Ascending aorta (tissue), 2 donors: Measurements from ENCODE around the gene TECPR2. TPM values are rescaled to one million over a fixed set of nuclear protein-coding genes. Genes with fewer than 3 reads are reported as not detected.
"Not testable (repeated sequence)": the region's sequence is repeated elsewhere in the genome, so short reads cannot be mapped to it uniquely, and the experiment has no call there.

Experiments
- DNase-seq, 2 donors: peaks; one replicate each; pipeline ENCODE4 v3.0.0-alpha.2; 2019; ENCODE audit warnings: low spot score in 2 of 2
- H3K27ac ChIP-seq, 2 donors: fragments of 200-600 bp; sonication (generic); one replicate each; pipeline ENCODE4 v1.5.1; 2016 to 2017; ENCODE audit warnings: mild to moderate bottlenecking in 1 of 2
- H3K27me3 ChIP-seq: fragments of 200-600 bp; sonication (generic); one replicate; pipeline ENCODE4 v1.5.1; 2017
- H3K36me3 ChIP-seq, 2 donors: fragments of 200-600 bp; sonication (generic); one replicate each; pipeline ENCODE4 v1.5.1; 2016
- H3K4me1 ChIP-seq, 2 donors: fragments of 200-600 bp; sonication (generic); one replicate each; pipeline ENCODE4 v1.5.1; 2016 to 2017; ENCODE audit warnings: mild to moderate bottlenecking in 1 of 2
- H3K4me3 ChIP-seq, 2 donors: fragments of 200-600 bp; sonication (generic); one replicate each; pipeline ENCODE4 v1.5.1; 2016 to 2017; ENCODE audit warnings: mild to moderate bottlenecking in 1 of 2
- H3K9me3 ChIP-seq, 2 donors: fragments of 200-600 bp; sonication (generic); one replicate each; pipeline ENCODE4 v1.5.1; 2016
- CTCF ChIP-seq, 3 experiments: fragments of 200-600 bp in 2 of 3; fragments of 450-650 bp in 1 of 3; sonication (generic) in 2 of 3; IDR thresholded peaks; one replicate each; pipeline ENCODE4 v1.5.1; 2016 to 2019; ENCODE audit warnings: antibody characterized with exemption in 3 of 3, mild to moderate bottlenecking in 1 of 3, moderate library complexity in 1 of 3
- intact Hi-C: fragments of 100-400 bp; cut with DNase I; formaldehyde crosslinking; loops from one replicate; pipeline ENCODE4 v1.15.1; 2023
- total RNA-seq: library from RNA; depleted of rRNA; stranded (reverse); fragments of >200 nt; gene quantifications from one replicate; pipeline ENCODE4 v1.1.0, GENCODE V29; 2016

The TECPR2 gene
- total RNA-seq, 1 donor from 2014 or later: 27.0 TPM

- H3K36me3 ChIP-seq: peaks cover 70 to 77% of the 10 kb centered on the region in 2 donors
- no peak for DNase-seq
- no peak overlapping the region for H3K27ac ChIP-seq
- no peak for TF ChIP-seq CTCF (IDR thresholded peaks at IDR 0.05)
- H3K27me3 ChIP-seq: no peaks in the 10 kb centered on the region
- no peaks in the 10 kb centered on the region for H3K9me3 ChIP-seq
- H3K4me3 ChIP-seq: no peak overlapping the region
- peaks cover 0 to 2% of the 10 kb centered on the region in 2 donors for H3K4me1 ChIP-seq
- intact Hi-C loops: no loop called here
Observed at GRCh38 chr14:102348376-102348775, 14.4 kb upstream of the TECPR2 start.

- peaks cover 0 to 2% of the 10 kb centered on the region in 2 donors for H3K4me1 ChIP-seq
- intact Hi-C loops: no loop called here
- peak overlapping the region in 1 of 2 donors; percentile 4 for H3K27ac ChIP-seq
- no peak for TF ChIP-seq CTCF (IDR thresholded peaks at IDR 0.05)
- H3K27me3 ChIP-seq: no peaks in the 10 kb centered on the region
- no peak for DNase-seq
- H3K36me3 ChIP-seq: peaks cover 68 to 80% of the 10 kb centered on the region in 2 donors
- no peaks in the 10 kb centered on the region for H3K9me3 ChIP-seq
- no peak overlapping the region for H3K4me3 ChIP-seq
Observed at GRCh38 chr14:102351023-102351422, 11.7 kb upstream of the TECPR2 start.

GRCh38 chr14:102351593-102351992 lies 11.1 kb upstream of the TECPR2 start:
- H3K4me3 ChIP-seq, intact Hi-C loops, H3K27me3 ChIP-seq, DNase-seq, H3K9me3 ChIP-seq, H3K4me1 ChIP-seq: not testable (repeated sequence)
- peaks cover 63 to 80% of the 10 kb centered on the region in 2 donors for H3K36me3 ChIP-seq
- H3K27ac ChIP-seq: peak overlapping the region in 1 of 2 donors; percentile 12

- Histone ChIP-seq H3K4me1 (peaks cover 0 to 2% of the 10 kb centered on the region in 2 donors), H3K9me3 (no peaks in the 10 kb centered on the region), H3K27me3 (no peaks in the 10 kb centered on the region), H3K4me3 (no peak overlapping the region), H3K27ac (peak overlapping the region in 1 of 2 donors; percentile 12), H3K36me3 (peaks cover 57 to 78% of the 10 kb centered on the region in 2 donors)
- TF ChIP-seq CTCF (IDR thresholded peaks at IDR 0.05): no peak
- intact Hi-C loops: no loop called here
- no peak for DNase-seq
Observed at GRCh38 chr14:102352213-102352612, 10.5 kb upstream of the TECPR2 start.

- H3K36me3 ChIP-seq: peaks cover 60 to 77% of the 10 kb centered on the region in 2 donors
- DNase-seq: no peak
Observed at GRCh38 chr14:102353126-102353619, 9.6 kb upstream of the TECPR2 start.

GRCh38 chr14:102356280-102356679 lies 6.5 kb upstream of the TECPR2 start:
- peaks cover 0 to 2% of the 10 kb centered on the region in 2 donors for H3K4me1 ChIP-seq
- H3K27me3 ChIP-seq: no peaks in the 10 kb centered on the region
- H3K4me3 ChIP-seq: no peak overlapping the region
- intact Hi-C loops: no loop called here
- H3K36me3 ChIP-seq: peaks cover 51 to 70% of the 10 kb centered on the region in 2 donors
- no peaks in the 10 kb centered on the region for H3K9me3 ChIP-seq
- TF ChIP-seq CTCF (IDR thresholded peaks at IDR 0.05): no peak
- H3K27ac ChIP-seq: no peak overlapping the region
- DNase-seq: no peak

More at GRCh38 chr14:102353126-102353619, 9.6 kb upstream of the TECPR2 start:
- H3K4me1 ChIP-seq: peaks cover 0 to 2% of the 10 kb centered on the region in 2 donors
- no peaks in the 10 kb centered on the region for H3K9me3 ChIP-seq
- H3K27me3 ChIP-seq: no peaks in the 10 kb centered on the region
- H3K27ac ChIP-seq: no peak overlapping the region
- no peak for TF ChIP-seq CTCF (IDR thresholded peaks at IDR 0.05)
- intact Hi-C loops: no loop called here
- H3K4me3 ChIP-seq: no peak overlapping the region
